ENCODE results near the gene PTTG1IP.

DNA sequence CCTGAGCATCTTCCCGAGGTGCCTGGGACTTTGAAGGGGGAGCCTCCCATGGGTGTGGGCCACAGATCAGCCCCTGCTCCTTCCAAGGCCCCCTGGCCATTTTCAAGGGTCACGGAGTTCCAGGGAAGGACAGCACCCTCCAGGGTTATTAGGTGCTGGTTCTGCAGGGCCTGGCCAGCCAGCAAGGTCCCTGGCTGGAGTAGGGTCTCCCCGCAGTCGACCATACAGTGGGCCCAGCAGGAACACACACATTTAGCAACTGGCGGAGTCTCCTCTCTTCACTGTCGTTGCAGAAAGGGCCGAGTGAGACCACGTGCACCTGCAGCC lies 37.9 kb downstream of the PTTG1IP start:
- TF ChIP-seq, protein P1, sequence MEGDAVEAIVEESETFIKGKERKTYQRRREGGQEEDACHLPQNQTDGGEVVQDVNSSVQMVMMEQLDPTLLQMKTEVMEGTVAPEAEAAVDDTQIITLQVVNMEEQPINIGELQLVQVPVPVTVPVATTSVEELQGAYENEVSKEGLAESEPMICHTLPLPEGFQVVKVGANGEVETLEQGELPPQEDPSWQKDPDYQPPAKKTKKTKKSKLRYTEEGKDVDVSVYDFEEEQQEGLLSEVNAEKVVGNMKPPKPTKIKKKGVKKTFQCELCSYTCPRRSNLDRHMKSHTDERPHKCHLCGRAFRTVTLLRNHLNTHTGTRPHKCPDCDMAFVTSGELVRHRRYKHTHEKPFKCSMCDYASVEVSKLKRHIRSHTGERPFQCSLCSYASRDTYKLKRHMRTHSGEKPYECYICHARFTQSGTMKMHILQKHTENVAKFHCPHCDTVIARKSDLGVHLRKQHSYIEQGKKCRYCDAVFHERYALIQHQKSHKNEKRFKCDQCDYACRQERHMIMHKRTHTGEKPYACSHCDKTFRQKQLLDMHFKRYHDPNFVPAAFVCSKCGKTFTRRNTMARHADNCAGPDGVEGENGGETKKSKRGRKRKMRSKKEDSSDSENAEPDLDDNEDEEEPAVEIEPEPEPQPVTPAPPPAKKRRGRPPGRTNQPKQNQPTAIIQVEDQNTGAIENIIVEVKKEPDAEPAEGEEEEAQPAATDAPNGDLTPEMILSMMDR (IDR thresholded peaks at IDR 0.05): no peak
- no peak for TF ChIP-seq POLR2A (IDR thresholded peaks at IDR 0.05)
